ENCODE results near the gene ANAPC15. TPM values are rescaled to one million over a fixed set of nuclear protein-coding genes. Genes with fewer than 3 reads are reported as not detected.

The ANAPC15 gene
- total and polyA plus RNA-seq, 4 donors: 8.4 to 22.4 (median 15.0) TPM

DNA sequence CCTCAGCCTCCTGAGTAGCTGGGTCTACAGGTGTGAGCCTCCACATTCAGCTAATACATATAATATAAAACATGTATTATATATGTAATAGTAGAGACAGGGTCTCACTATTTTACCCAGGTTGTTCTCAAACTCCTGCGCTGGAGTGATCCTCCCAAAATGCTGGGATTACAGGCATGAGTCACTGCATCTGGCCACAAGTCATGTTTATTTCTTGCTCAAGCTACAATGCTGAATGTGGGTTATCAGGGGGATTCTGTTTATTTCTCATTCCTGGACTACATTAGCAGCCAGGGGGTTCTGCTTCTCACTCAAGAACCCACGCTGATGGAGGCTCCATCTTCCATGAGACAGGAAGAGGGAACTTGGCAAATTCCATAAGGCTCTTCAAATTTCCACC lies 47.8 kb upstream of the ANAPC15 start:
- TF ChIP-seq MAX (IDR thresholded peaks at IDR 0.05) (no peak), YY1 (IDR thresholded peaks at IDR 0.05) (no peak), NR2F2 (IDR thresholded peaks at IDR 0.05) (no peak), ATF3 (IDR thresholded peaks at IDR 0.05) (no peak), CTCF (IDR thresholded peaks at IDR 0.05; ENCODE audit: low read depth, low read length, missing input control) (no peak), FOXA2 (IDR thresholded peaks at IDR 0.05) (no peak), TAF1 (conservative IDR thresholded peaks at IDR 0.05) (no peak), ZBTB33 (IDR thresholded peaks at IDR 0.05) (no peak), EGR1 (IDR thresholded peaks at IDR 0.05; ENCODE audit: low read depth in 2 of 2) (no peak), FOXA1 (IDR thresholded peaks at IDR 0.05) (no peak), HNF4A (conservative IDR thresholded peaks at IDR 0.05) (no peak), SP1 (IDR thresholded peaks at IDR 0.05) (no peak), RXRA (IDR thresholded peaks at IDR 0.05) (no peak), RAD21 (IDR thresholded peaks at IDR 0.05) (no peak), GABPA (IDR thresholded peaks at IDR 0.05 in 1 of 2, conservative IDR thresholded peaks at IDR 0.05 in 1 of 2) (no peak), JUND (IDR thresholded peaks at IDR 0.05) (no peak), HNF4G (IDR thresholded peaks at IDR 0.05) (no peak)
- TF ChIP-seq, protein P1, sequence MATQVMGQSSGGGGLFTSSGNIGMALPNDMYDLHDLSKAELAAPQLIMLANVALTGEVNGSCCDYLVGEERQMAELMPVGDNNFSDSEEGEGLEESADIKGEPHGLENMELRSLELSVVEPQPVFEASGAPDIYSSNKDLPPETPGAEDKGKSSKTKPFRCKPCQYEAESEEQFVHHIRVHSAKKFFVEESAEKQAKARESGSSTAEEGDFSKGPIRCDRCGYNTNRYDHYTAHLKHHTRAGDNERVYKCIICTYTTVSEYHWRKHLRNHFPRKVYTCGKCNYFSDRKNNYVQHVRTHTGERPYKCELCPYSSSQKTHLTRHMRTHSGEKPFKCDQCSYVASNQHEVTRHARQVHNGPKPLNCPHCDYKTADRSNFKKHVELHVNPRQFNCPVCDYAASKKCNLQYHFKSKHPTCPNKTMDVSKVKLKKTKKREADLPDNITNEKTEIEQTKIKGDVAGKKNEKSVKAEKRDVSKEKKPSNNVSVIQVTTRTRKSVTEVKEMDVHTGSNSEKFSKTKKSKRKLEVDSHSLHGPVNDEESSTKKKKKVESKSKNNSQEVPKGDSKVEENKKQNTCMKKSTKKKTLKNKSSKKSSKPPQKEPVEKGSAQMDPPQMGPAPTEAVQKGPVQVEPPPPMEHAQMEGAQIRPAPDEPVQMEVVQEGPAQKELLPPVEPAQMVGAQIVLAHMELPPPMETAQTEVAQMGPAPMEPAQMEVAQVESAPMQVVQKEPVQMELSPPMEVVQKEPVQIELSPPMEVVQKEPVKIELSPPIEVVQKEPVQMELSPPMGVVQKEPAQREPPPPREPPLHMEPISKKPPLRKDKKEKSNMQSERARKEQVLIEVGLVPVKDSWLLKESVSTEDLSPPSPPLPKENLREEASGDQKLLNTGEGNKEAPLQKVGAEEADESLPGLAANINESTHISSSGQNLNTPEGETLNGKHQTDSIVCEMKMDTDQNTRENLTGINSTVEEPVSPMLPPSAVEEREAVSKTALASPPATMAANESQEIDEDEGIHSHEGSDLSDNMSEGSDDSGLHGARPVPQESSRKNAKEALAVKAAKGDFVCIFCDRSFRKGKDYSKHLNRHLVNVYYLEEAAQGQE (IDR thresholded peaks at IDR 0.05): no peak
- H3K9ac ChIP-seq (ENCODE audit: low read depth in 1 of 2, low read length in 2 of 2): no peak overlapping the region
- H3K4me1 ChIP-seq (ENCODE audit: control insufficient read depth in 4 of 4, insufficient read depth in 4 of 4, low read length in 3 of 4): no peaks in the 10 kb centered on the region
- no peak for DNase-seq (ENCODE audit: low spot score)
- no peak overlapping the region for H3K4me3 ChIP-seq (ENCODE audit: low read depth in 1 of 3, low read length in 3 of 3)
- H3K27ac ChIP-seq (ENCODE audit: low read depth in 1 of 2, low read length in 2 of 2): no peak overlapping the region
- H3K27me3 ChIP-seq (ENCODE audit: control insufficient read depth in 4 of 4, insufficient read depth in 4 of 4, low read length in 3 of 4): peaks cover 0 to 5% (median 0%) of the 10 kb centered on the region in 4 donors
- H3K36me3 ChIP-seq (ENCODE audit: control insufficient read depth in 4 of 4, insufficient read depth in 3 of 4, low read depth in 1 of 4, low read length in 3 of 4): no peaks in the 10 kb centered on the region
- 84% methylated on average over 2 of the region's 2 CpGs for WGBS
- no peaks in the 10 kb centered on the region for H3K9me3 ChIP-seq (ENCODE audit: control insufficient read depth in 4 of 4, low read length in 3 of 4)

All from liver (tissue), 9 donors.